HG02840 (cell line): ENCODE data around the gene FOXN1.
"Not testable (repeated sequence)": the region's sequence is repeated elsewhere in the genome, so short reads cannot be mapped to it uniquely, and the experiment has no call there.

ENCODE experiments used
- ATAC-seq: cut with Tn5 transposase; IDR thresholded peaks from one replicate; pipeline ENCODE4 v1.9.1; 2021; ENCODE audit warnings: mild to moderate bottlenecking, moderate library complexity, moderate number of reproducible peaks; ENCODE audit not compliant: unreplicated experiment, low FRiP score

The FOXN1 gene

GRCh38 chr17:28521311-28522085, 15.3 kb downstream of the FOXN1 start:
- no peak for ATAC-seq

GRCh38 chr17:28522281-28522680, 16.1 kb downstream of the FOXN1 start:
- not testable (repeated sequence) for ATAC-seq

DNA sequence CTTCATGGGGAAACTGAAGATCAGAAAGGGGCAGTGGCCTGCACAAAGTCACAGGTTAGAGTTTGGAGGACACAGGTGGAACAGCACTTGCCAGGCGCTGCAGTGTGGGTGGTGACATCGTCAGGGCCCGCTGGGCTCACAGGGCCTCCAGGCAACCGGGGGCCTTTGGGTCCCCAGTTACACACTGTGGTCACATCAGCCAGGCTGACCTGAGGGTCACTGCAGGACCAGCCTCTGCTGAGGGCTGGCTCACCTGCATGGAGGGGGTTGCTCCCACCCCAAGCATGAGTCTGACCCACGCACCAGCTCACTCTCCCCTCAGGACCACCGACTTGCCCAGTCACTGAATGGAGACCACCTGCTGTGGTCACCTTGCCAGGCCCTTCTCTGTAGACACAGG, 17.0 kb downstream of the FOXN1 start:
- no peak for ATAC-seq

GRCh38 chr17:28523876-28524275, 17.7 kb downstream of the FOXN1 start:
- no peak for ATAC-seq

DNA sequence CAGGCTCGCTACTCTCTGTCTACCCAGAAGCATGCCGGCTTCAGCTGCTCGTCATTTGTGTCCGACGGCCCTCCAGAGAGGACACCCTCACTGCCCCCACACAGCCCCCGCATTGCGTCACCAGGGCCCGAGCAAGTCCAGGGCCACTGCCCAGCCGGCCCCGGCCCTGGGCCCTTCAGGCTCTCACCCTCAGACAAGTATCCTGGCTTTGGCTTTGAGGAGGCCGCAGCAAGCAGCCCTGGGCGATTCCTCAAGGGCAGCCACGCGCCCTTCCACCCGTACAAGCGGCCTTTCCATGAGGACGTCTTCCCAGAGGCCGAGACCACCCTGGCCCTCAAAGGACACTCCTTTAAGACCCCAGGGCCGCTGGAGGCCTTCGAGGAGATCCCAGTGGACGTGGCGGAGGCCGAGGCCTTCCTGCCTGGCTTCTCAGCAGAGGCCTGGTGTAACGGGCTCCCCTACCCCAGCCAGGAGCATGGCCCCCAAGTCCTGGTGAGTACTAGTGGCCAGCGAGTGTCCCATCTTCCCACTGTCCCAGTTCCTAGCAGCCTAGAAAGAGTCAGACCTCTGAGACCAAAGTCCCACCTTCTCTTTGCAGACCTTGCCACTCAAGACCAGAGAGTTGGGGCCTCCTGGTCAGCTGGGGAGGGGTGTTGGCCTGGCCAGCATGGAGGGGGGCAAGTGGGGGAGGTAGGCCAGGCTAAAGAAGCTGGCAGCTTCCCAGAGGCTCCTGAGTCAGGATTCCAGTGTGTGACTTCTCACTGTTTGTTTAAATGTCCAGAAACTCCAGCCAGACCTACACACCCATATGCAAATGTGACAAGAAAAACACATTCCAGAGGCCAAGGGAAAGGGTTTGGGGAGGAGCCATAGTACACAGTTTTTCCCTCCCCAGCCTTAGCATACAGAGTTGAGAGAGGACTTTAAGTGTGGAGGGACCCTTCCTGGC, 18.6 kb downstream of the FOXN1 start:
- no peak for ATAC-seq

- no peak for ATAC-seq
Observed at GRCh38 chr17:28526381-28526780, 20.2 kb downstream of the FOXN1 start.

- no peak for ATAC-seq
Observed at GRCh38 chr17:28527181-28527681, 21.1 kb downstream of the FOXN1 start.

GRCh38 chr17:28527859-28528258, 21.7 kb downstream of the FOXN1 start:
- no peak for ATAC-seq

DNA sequence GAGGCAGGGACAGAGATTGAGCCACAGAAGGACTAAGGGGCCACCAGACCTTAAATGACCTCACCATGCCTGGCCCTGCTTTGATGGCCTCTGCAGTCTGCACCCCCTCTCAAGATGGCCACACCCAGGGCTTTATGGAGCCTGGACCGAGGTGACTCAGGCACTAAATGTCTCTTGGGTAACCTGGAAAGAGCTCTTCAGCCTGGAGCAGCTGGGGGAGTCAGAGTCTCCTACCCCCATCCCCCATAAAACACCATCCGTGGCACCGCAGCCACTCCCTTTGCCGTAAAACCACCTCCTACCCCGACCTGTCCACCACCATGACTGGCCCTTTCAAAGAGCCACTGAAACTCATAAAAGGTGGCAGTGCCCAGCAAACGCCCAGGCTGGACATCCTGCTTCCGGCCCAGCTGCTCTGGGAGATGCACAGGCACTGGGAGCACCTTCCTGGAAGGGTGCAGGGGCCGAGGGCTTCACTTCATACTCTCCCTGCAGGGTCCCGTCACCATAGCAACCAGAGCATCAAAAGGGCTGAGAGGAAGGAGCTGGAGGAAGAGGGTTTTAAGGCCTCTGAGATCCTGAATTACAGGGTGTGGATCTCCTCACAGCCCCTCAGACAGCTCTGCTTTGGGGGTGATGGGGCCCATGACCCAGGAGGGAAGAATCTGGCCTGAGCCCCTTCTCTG, 22.3 kb downstream of the FOXN1 start:
- ATAC-seq: no peak

- ATAC-seq: no peak
Observed at GRCh38 chr17:28529013-28529400, 22.9 kb downstream of the FOXN1 start.

- ATAC-seq: no peak
Observed at GRCh38 chr17:28530250-28530649, 24.1 kb downstream of the FOXN1 start.

DNA sequence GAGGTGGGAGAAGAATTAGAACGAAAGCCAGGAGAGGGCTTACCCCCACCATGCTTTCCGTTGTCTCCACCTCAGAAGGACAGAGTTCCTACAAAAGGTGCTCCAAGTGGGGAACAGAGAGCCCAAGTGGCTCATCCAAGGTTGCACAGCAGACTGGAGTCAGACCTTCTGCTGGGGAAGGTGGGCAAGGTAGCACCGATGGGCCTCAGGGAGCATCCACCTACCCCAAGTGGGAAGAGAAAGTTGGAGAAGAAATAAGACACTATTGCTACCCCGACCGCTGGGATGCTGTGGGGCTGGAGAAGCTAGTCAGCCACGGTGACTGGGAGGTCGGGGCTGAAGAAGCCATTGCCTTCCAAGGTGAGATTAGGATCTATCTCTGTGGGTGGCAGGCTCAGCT, 24.8 kb downstream of the FOXN1 start:
- ATAC-seq: no peak

DNA sequence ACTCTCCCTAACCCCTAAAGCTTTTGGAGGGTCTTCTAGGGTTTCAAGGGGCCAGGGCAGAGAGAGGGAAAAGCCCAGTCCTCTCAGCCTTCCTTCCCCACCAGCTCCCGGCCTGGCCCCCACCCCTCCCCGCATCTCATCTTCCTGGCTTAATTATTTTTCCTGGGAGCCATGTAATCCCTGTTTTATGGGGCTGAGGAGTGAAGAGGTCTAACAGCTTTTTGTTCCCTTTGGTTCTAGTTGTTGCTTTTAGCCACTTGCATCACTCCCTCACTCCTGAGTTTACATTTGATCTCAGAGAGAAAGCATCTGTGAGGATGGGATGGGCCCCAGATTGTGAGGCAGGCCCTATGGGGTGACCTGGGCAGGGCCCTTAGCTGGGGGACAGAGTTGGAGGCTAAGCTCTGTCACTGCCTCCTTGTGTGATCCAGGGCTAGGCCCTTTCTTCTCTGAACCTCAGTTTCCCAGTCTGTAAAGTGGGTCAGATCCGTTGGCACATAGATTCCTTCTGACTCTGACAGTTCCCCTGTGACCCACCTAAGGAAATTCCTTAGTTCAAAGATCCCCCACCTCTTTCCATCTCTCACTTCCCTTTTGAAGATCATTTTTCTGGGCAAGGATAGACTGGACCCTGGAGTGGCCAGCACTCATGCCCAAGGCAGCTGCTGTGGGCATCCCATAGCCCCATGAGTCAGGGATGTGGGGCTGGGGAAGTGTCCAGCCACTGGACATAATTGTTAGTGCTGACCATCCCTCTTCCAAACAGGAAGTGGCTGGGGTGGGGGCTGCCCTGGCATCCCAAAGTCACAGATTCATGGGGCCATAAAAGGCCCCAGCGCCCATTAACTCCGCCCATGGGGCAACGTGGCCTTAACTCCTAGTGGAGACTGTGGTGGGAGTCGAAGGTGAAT, 26.2 kb downstream of the FOXN1 start:
- no peak for ATAC-seq

DNA sequence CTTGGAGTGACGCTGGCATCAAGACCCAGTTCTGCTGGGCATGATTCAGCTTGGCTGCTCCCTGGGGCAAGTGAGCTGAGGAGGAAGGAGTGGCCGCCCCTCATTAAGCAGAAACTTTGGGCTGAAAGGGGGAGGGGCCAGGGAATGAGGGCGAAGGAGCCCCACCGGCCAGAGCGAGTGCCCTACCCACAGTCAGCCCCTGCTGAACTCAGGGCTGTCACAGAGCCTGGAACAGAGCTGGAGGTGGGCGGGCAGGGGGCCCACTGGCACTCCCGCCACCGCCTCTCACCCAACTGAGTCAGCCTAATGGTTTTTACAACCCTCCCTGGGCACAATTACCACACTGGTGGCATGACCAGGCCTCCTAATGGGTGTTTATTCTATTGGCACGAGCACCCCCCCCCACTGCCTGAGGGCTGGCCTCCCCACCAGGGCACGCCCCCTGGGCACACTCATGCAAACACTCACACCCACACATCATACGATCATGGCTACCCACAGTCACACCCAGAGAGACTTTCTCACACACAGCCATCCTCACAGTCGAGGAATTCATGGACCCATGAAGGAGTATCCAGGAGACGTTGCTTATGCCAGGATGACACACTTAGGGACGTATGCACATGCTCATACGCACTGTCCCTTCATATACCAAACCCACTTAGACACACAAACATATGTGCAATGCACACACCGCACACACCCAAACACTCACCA, 27.1 kb downstream of the FOXN1 start:
- no peak for ATAC-seq

DNA sequence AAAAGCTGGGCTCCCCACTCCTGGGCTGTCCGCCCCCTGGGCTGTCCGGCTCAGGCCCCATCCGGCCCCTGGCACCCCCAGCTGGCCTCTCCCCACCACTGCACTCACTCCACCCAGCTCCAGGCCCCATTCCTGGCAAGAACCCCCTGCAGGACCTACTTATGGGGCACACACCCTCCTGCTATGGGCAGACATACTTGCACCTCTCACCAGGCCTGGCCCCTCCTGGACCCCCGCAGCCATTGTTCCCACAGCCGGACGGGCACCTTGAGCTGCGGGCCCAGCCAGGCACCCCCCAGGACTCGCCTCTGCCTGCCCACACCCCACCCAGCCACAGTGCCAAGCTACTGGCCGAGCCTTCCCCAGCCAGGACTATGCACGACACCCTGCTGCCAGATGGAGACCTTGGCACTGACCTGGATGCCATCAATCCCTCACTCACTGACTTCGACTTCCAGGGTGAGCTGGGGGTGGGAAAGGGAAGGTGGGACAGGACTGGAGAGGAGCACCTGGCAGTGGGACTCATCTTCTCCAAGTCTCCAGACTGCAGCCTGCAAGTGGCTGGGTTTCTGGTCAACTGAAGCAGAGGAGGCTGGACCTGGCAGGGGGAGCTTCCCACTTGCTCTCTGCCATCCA, 28.7 kb downstream of the FOXN1 start:
- no peak for ATAC-seq

DNA sequence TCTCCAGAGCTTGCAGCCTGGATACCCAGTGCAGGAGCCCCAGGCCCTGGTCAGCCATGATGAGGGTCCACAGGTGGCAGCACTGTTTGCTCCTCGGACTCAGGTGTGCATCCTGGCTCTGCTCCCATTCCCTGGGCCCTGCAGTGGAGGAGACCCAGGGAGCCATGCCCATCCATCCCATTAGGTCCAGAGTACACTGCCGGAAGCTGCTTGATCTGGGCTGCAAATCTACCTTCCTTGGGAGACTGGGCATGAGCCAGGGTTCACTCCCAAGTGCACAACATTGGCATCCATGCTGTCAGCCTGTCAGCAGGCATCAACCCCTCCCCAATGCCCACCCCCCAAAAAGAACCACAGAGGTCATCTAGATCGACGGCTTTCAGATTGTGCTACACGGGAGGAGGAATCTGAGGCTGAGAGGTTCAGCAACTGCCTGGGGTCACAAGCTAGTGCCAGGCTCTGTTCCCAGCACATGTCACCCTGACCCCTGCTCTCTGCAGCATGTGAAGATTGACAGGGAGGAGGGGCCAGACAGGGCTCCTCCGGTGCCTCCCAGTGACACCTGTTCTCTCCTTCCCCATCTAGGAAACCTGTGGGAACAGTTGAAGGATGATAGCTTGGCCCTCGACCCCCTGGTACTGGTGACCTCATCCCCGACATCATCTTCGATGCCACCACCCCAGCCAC, 30.5 kb downstream of the FOXN1 start:
- no peak for ATAC-seq

- no peak for ATAC-seq
Observed at GRCh38 chr17:28537219-28537610, 31.1 kb downstream of the FOXN1 start.

DNA sequence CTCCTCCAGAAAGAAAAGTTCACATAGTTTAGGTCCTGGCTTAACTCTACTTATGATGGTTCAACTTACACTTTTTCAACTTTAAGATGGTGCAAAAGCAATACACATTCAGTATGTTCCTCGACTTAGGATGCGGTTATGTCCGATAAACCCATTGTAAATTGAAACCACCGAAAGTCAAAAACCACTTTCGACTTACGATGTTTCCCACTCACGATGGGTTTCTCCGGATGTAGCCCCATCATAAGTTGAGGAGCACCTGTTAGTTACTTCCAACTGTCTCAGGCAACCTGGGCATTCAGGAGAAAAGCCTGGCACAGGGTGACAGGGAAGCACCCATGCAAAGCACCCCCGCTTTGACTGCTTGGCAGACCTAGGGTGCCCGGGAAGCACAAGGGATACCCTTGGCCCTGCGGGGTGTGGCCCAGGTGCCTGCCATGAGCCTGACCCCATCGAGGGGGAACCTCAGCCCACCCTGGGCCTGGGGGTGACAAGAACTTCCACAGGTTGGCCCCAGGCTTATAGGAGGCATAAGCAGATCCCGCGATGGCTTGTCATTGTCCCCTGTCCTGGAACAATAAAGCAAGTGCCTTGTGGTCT, 32.2 kb downstream of the FOXN1 start:
- ATAC-seq: no peak
